Measurements from ENCODE around the gene PTPRM. TPM values are rescaled to one million over a fixed set of nuclear protein-coding genes. Genes with fewer than 3 reads are reported as not detected.

The PTPRM gene
- total RNA-seq, 1 donor: 84.7 TPM

GRCh38 chr18:7696780-7697179 is 129.7 kb downstream of the PTPRM start:
- no peak overlapping the region for H3K27ac ChIP-seq (ENCODE audit: low read depth, low read length)
- TF ChIP-seq CTCF (IDR thresholded peaks at IDR 0.05; ENCODE audit: extremely low read depth, low read depth, low read length): no peak
- H3K4me1 ChIP-seq (ENCODE audit: insufficient read depth, low read length): no peaks in the 10 kb centered on the region
- no peaks in the 10 kb centered on the region for H3K9me3 ChIP-seq (ENCODE audit: low read depth, low read length)
- no peaks in the 10 kb centered on the region for H3K36me3 ChIP-seq (ENCODE audit: insufficient read depth, low read length)
- no peak overlapping the region for H3K4me3 ChIP-seq (ENCODE audit: insufficient read depth, low read length)
- no peak overlapping the region for H3K4me2 ChIP-seq (ENCODE audit: insufficient read depth, low read length)
- H3K79me2 ChIP-seq (ENCODE audit: insufficient read depth, low read length): peaks cover 9% of the 10 kb centered on the region
- H4K20me1 ChIP-seq (ENCODE audit: insufficient read depth, low read length): peaks cover 6% of the 10 kb centered on the region
- no peaks in the 10 kb centered on the region for H3K27me3 ChIP-seq (ENCODE audit: insufficient read depth, low read length)
- no peak for DNase-seq (ENCODE audit: insufficient read length, low spot score, missing footprints)
- H2AFZ ChIP-seq (ENCODE audit: low read length): no peak overlapping the region

GRCh38 chr18:7697306-7697705 is 130.2 kb downstream of the PTPRM start:
- Histone ChIP-seq H4K20me1 (ENCODE audit: insufficient read depth, low read length) (peaks cover 6% of the 10 kb centered on the region), H3K27ac (ENCODE audit: low read depth, low read length) (no peak overlapping the region), H3K4me3 (ENCODE audit: insufficient read depth, low read length) (no peak overlapping the region), H3K9me3 (ENCODE audit: low read depth, low read length) (no peaks in the 10 kb centered on the region), H3K79me2 (ENCODE audit: insufficient read depth, low read length) (peaks cover 9% of the 10 kb centered on the region), H3K4me1 (ENCODE audit: insufficient read depth, low read length) (no peaks in the 10 kb centered on the region), H3K4me2 (ENCODE audit: insufficient read depth, low read length) (no peak overlapping the region), H3K36me3 (ENCODE audit: insufficient read depth, low read length) (no peaks in the 10 kb centered on the region), H2AFZ (ENCODE audit: low read length) (no peak overlapping the region), H3K27me3 (ENCODE audit: insufficient read depth, low read length) (no peaks in the 10 kb centered on the region)
- DNase-seq (ENCODE audit: insufficient read length, low spot score, missing footprints): no peak
- no peak for TF ChIP-seq CTCF (IDR thresholded peaks at IDR 0.05; ENCODE audit: extremely low read depth, low read depth, low read length)

GRCh38 chr18:7711495-7711894 is 144.4 kb downstream of the PTPRM start:
- Histone ChIP-seq H3K27ac (ENCODE audit: low read depth, low read length) (no peak overlapping the region), H3K4me2 (ENCODE audit: insufficient read depth, low read length) (no peak overlapping the region), H3K4me3 (ENCODE audit: insufficient read depth, low read length) (no peak overlapping the region), H3K9me3 (ENCODE audit: low read depth, low read length) (no peaks in the 10 kb centered on the region), H4K20me1 (ENCODE audit: insufficient read depth, low read length) (no peaks in the 10 kb centered on the region), H2AFZ (ENCODE audit: low read length) (no peak overlapping the region), H3K79me2 (ENCODE audit: insufficient read depth, low read length) (no peaks in the 10 kb centered on the region), H3K27me3 (ENCODE audit: insufficient read depth, low read length) (no peaks in the 10 kb centered on the region), H3K36me3 (ENCODE audit: insufficient read depth, low read length) (no peaks in the 10 kb centered on the region), H3K4me1 (ENCODE audit: insufficient read depth, low read length) (no peaks in the 10 kb centered on the region)
- DNase-seq (ENCODE audit: insufficient read length, low spot score, missing footprints): no peak
- no peak for TF ChIP-seq CTCF (IDR thresholded peaks at IDR 0.05; ENCODE audit: extremely low read depth, low read depth, low read length)

GRCh38 chr18:7720395-7720794 is 153.3 kb downstream of the PTPRM start:
- TF ChIP-seq CTCF (IDR thresholded peaks at IDR 0.05; ENCODE audit: extremely low read depth, low read depth, low read length): no peak
- Histone ChIP-seq H3K4me2 (ENCODE audit: insufficient read depth, low read length) (no peak overlapping the region), H3K27me3 (ENCODE audit: insufficient read depth, low read length) (no peaks in the 10 kb centered on the region), H2AFZ (ENCODE audit: low read length) (no peak overlapping the region), H3K27ac (ENCODE audit: low read depth, low read length) (no peak overlapping the region), H3K4me3 (ENCODE audit: insufficient read depth, low read length) (no peak overlapping the region), H3K4me1 (ENCODE audit: insufficient read depth, low read length) (no peaks in the 10 kb centered on the region), H3K9me3 (ENCODE audit: low read depth, low read length) (no peaks in the 10 kb centered on the region), H4K20me1 (ENCODE audit: insufficient read depth, low read length) (peaks cover 6% of the 10 kb centered on the region), H3K36me3 (ENCODE audit: insufficient read depth, low read length) (no peaks in the 10 kb centered on the region), H3K79me2 (ENCODE audit: insufficient read depth, low read length) (no peaks in the 10 kb centered on the region)
- DNase-seq (ENCODE audit: insufficient read length, low spot score, missing footprints): no peak

All from osteoblast (primary cell).